ENCODE results near the gene C1QTNF7.

Gene C1QTNF7

DNA sequence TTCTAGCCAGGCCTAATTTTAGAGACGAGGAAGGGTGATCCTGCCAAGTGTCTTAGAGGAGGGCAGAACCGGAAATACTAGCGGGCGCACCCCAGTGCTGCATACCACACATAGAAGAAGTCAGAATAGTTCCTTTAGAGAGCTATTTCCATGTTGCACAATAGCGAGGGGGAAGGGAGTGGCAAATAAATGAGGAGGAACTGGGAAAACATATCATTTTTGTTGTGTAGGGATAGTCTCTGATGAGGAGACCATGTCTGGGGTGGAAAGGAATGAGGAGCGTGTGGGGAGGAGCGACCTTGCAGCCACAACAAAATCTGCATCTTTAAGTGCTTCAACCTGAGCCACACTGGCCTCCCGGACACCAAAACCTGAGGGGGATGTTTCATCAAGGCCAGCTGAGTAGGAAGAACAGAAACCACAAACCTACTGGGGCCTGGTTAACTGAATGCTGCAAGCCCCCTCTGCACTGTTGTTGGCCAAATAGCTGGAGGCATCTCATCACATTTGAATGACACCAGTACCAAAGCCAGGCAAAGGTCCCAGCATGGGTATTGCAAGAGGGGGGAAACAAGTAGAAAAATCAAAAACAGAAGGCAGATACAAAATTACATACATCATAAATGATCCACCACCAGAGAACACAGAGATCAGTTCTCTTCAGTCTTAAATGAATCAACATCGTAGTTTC is 26.7 kb upstream of the C1QTNF7 start:
- no peak overlapping the region for H3K27ac ChIP-seq
- TF ChIP-seq ZFX (IDR thresholded peaks at IDR 0.05; ENCODE audit: borderline replicate concordance) = no peak
- no peak for TF ChIP-seq CTCF (IDR thresholded peaks at IDR 0.05)

GRCh38 chr4:15402146-15402545 is 25.7 kb upstream of the C1QTNF7 start:
- TF ChIP-seq ZFX (IDR thresholded peaks at IDR 0.05; ENCODE audit: borderline replicate concordance) (no peak), CTCF (IDR thresholded peaks at IDR 0.05) (no peak)
- H3K27ac ChIP-seq = no peak overlapping the region

DNA sequence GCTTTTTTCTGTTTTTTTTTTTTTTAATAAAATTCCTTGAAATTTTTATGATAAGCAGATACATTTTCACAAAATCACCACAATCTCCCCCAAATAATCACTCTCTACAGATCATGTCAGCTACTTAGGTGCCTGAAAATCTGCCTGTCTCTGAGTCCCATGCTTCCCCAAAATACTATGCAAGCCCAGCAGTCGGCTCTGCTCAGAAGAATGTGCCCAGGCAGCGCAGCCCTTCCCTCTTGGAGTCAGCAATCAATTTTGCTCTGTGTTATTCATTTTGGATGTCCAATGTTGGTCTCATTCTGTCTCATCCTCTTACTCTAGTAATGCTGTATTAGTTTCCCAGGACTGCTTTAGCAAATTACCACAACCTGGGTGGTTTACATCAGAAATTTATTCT is 24.9 kb upstream of the C1QTNF7 start:
- TF ChIP-seq CTCF (IDR thresholded peaks at IDR 0.05) = no peak
- no peak for TF ChIP-seq ZFX (IDR thresholded peaks at IDR 0.05; ENCODE audit: borderline replicate concordance)
- no peak overlapping the region for H3K27ac ChIP-seq

DNA sequence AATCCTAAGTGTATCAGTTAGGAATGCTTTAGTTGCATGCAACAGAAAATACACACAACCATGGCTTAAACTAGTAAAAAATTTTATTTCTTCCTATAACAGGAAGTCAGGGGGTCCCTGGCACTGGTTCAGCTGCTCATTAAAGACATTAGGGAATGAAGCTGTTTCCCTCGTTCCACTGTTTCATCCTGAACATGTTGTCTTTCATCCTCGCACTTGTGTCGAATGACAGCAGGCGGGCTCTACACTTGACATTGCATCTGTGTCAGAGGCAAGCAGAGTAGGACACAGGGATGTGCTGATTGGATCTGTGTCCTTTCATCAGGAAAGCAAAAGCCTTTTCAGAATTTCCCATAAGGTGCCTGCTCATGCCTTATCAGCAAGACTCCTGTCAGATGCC is 22.8 kb upstream of the C1QTNF7 start:
- no peak overlapping the region for H3K27ac ChIP-seq

DNA sequence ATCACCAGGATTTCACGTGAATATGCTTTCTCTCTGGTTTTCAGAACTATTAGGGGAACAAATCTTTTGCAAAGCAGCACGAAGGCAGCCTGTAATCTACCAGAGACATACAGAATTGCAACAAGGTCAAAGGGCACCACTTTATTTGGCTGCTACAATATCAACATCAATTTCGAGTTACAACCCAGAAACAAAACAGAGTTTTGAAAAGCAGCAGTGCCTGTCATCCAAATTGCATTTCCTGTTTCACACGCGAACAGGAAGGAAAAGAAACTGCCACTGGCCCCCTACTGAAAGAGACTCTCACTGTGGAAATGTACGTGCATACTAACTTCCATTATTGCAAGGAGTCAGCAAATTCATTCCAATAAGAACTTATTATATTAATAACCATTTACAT is 17.1 kb upstream of the C1QTNF7 start:
- TF ChIP-seq CTCF (IDR thresholded peaks at IDR 0.05) = no peak
- TF ChIP-seq ZFX (IDR thresholded peaks at IDR 0.05; ENCODE audit: borderline replicate concordance) = no peak
- no peak overlapping the region for H3K27ac ChIP-seq

More for the DNA sequence above, 22.8 kb upstream of the C1QTNF7 start:
- TF ChIP-seq CTCF (IDR thresholded peaks at IDR 0.05) (no peak), ZFX (IDR thresholded peaks at IDR 0.05; ENCODE audit: borderline replicate concordance) (no peak)

DNA sequence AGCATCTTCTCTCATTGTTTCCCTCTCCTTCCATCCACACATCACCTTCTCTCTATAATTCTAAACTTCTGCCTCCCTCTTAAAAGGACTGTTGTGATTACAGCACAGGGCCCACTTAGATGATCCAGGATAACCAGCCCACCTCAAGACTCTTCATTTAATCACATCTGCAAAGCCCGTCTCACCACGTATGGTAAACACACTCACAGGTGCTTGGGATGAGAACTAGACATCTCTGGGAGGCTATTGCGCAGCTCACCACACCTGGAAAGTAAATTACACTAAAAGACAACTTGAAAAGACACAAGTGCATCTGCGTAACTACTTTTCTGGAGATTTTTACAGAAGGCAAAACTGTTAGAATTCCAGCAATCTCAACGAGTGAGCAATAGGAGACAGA is 15.4 kb upstream of the C1QTNF7 start:
- no peak for TF ChIP-seq ZFX (IDR thresholded peaks at IDR 0.05; ENCODE audit: borderline replicate concordance)
- no peak for TF ChIP-seq CTCF (IDR thresholded peaks at IDR 0.05)
- H3K27ac ChIP-seq = no peak overlapping the region

GRCh38 chr4:15413010-15413622 is 14.7 kb upstream of the C1QTNF7 start:
- TF ChIP-seq ZFX (IDR thresholded peaks at IDR 0.05; ENCODE audit: borderline replicate concordance) (no peak), CTCF (IDR thresholded peaks at IDR 0.05) (no peak)
- H3K27ac ChIP-seq = no peak overlapping the region

Data from 22Rv1 (cell line).